Fibroblast of villous mesenchyme (primary cell): Measurements from ENCODE around the gene RBPJ. TPM values are rescaled to one million over a fixed set of nuclear protein-coding genes. Genes with fewer than 3 reads are reported as not detected.

Experiments
- DNase-seq: peaks from one replicate; pipeline ENCODE4 v3.0.0-alpha.2; 2010; ENCODE audit warnings: low read depth
- H3K4me3 ChIP-seq: 2 replicates; pipeline ENCODE4 v1.5.1; 2011; ENCODE audit warnings: low read depth, mild to moderate bottlenecking, low read length
- total RNA-seq: library from RNA; depleted of rRNA; stranded (reverse); fragments of >200 nt; gene quantifications from 2 replicates; pipeline ENCODE4 v1.2.3, GENCODE V29; 2012
- TF ChIP-seq, protein P1 (sequence below): IDR thresholded peaks from 2 replicates; pipeline ENCODE4 v1.5.1; 2012; ENCODE audit warnings: low read depth, mild to moderate bottlenecking, low read length; ENCODE audit not compliant: insufficient read depth

The RBPJ gene
- total RNA-seq: 57.3 and 58.7 TPM in 2 replicates

- TF ChIP-seq, protein P1, sequence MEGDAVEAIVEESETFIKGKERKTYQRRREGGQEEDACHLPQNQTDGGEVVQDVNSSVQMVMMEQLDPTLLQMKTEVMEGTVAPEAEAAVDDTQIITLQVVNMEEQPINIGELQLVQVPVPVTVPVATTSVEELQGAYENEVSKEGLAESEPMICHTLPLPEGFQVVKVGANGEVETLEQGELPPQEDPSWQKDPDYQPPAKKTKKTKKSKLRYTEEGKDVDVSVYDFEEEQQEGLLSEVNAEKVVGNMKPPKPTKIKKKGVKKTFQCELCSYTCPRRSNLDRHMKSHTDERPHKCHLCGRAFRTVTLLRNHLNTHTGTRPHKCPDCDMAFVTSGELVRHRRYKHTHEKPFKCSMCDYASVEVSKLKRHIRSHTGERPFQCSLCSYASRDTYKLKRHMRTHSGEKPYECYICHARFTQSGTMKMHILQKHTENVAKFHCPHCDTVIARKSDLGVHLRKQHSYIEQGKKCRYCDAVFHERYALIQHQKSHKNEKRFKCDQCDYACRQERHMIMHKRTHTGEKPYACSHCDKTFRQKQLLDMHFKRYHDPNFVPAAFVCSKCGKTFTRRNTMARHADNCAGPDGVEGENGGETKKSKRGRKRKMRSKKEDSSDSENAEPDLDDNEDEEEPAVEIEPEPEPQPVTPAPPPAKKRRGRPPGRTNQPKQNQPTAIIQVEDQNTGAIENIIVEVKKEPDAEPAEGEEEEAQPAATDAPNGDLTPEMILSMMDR: no peak
- peak within 1 kb of the TSS; percentile 97 for H3K4me3 ChIP-seq
- DNase-seq: peak; percentile 99
These were observed at the start of gene RBPJ for GRCh38 chr4:26320538-26321372. Gene RBPJ, plus strand, starts transcription at chr4:26321014. Its CDS starts 15 bp downstream, at chr4:26321029.

DNA sequence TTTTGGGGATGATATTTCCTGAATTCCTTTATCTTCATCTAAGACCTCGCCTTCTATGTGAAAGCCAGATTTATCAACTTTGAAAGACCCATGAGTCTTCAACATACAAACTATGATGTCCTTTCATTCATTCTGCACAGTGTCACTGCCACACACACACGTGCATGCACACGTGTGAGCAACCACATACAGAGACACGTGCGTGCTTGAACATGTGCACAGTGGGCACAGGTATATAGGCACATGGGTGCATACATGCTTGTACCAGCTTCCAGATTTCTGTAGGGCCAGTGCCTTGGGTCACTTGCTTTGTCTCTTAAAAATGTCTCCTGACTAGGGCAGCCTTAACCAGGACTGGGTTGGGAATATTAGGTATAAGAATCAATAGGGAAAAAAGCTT lies 49.1 kb upstream of the RBPJ start:
- no peak for DNase-seq
- H3K4me3 ChIP-seq: no peak overlapping the region

GRCh38 chr4:26272654-26273615 lies 47.9 kb upstream of the RBPJ start:
- DNase-seq: peak; percentile 26
- TF ChIP-seq, protein P1: no peak
- H3K4me3 ChIP-seq: no peak overlapping the region

More for the DNA sequence above, 49.1 kb upstream of the RBPJ start:
- TF ChIP-seq, protein P1: no peak

- no peak overlapping the region for H3K4me3 ChIP-seq
- TF ChIP-seq, protein P1: no peak
- no peak for DNase-seq
These were observed 47.2 kb upstream of the RBPJ start for GRCh38 chr4:26273616-26273980.

DNA sequence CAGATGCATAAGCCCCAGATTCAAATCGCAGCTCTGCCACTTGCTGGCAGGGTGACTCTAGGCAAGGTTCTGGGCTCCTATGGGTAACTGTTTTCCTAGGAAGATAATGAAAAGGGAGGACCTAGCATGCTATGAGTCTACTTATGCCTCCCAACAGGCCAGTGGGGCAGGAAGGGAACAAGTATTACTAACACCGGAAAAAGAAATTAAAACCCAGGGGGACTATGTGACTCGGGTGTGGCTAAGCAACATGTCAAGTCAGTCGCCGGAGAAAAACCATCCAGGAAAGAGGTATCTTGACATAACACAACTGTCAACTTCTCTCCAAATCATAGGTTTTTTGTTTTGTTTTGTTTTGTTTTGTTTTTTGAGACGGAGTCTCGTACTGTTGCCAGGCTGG lies 45.5 kb upstream of the RBPJ start:
- no peak overlapping the region for H3K4me3 ChIP-seq
- no peak for DNase-seq
- TF ChIP-seq, protein P1: no peak

GRCh38 chr4:26279446-26279845 lies 41.4 kb upstream of the RBPJ start:
- peak; percentile 61 for DNase-seq
- no peak overlapping the region for H3K4me3 ChIP-seq
- TF ChIP-seq, protein P1: no peak
